ENCODE data around the gene DRP2. TPM values are rescaled to one million over a fixed set of nuclear protein-coding genes. Genes with fewer than 3 reads are reported as not detected.
"Not testable (repeated sequence)": the region's sequence is repeated elsewhere in the genome, so short reads cannot be mapped to it uniquely, and the experiment has no call there.

Gene DRP2, protein sequence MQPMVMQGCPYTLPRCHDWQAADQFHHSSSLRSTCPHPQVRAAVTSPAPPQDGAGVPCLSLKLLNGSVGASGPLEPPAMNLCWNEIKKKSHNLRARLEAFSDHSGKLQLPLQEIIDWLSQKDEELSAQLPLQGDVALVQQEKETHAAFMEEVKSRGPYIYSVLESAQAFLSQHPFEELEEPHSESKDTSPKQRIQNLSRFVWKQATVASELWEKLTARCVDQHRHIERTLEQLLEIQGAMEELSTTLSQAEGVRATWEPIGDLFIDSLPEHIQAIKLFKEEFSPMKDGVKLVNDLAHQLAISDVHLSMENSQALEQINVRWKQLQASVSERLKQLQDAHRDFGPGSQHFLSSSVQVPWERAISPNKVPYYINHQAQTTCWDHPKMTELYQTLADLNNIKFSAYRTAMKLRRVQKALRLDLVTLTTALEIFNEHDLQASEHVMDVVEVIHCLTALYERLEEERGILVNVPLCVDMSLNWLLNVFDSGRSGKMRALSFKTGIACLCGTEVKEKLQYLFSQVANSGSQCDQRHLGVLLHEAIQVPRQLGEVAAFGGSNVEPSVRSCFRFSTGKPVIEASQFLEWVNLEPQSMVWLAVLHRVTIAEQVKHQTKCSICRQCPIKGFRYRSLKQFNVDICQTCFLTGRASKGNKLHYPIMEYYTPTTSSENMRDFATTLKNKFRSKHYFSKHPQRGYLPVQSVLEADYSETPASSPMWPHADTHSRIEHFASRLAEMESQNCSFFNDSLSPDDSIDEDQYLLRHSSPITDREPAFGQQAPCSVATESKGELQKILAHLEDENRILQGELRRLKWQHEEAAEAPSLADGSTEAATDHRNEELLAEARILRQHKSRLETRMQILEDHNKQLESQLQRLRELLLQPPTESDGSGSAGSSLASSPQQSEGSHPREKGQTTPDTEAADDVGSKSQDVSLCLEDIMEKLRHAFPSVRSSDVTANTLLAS
- total RNA-seq (under 1 TPM in 1 of 2 experiments, not detected in 1; 0.08 TPM), polyA plus RNA-seq (under 1 TPM in 1 of 2 donors, not detected in 1; 0.13 TPM)

DNA sequence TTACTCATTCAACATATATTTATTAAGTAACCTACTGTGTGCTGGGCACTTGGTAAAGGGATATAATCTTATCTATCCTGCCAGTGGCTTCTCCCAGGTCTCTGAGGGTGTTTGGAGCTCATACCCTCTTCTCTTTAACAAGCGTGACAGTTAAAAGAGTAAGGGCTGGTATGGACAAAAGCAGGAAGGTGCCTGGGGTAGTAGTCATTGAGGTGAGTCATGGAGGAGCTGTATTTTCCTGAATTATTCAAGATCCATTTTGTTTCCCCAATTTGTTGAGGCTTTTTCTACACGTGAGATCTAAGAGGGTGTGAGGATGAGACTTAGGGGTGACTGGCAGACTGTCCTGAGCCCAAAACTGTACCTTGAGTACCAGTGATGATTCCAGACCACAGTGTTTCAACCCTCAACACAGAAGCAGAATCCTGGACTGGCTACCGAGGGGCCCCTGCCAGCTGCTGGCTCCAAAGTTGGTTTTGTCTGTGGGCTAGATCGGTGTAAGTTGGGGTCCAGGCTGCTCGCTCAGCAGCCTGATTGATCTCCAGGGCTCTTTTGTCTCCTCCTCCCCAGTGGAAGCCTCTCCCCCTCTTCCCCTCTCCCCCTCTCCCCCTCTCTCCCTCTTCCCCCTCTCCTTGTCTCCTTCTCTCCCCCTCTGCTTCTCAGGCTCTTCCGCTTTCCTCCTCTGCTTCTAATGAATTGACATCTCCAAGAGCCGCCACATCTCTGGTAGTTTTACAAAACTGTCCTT is at the start of gene DRP2:
Gene DRP2, plus strand, starts transcription at position 671 of the 748 bp plus-strand sequence. CDS start 11,862 bp downstream, outside the sequence.
- peak within 1 kb of the TSS in 5 of 7 donors; percentile 13 to 73 (median 59) for H3K27ac Mint-ChIP-seq
- ChIA-PET POLR2A (ENCODE audit: partially characterized antibody) (no interaction called here), CTCF (ENCODE audit: partially characterized antibody) (interaction anchor here (0.6 kb wide), 1 partner anchor 8 kb away, joined by 3 read pairs; no protein-coding TSS in a partner anchor)
- Histone ChIP-seq H3K27me3 (ENCODE audit: insufficient read depth, low read length) (no peaks in the 10 kb centered on the region), H3K36me3 (ENCODE audit: insufficient read depth, low read length) (no peaks in the 10 kb centered on the region), H3K9me3 (ENCODE audit: control insufficient read depth in 1 of 2, low read length in 2 of 2) (no peaks in the 10 kb centered on the region), H3K27ac (ENCODE audit: low read depth, low read length) (no peak within 1 kb of the TSS), H3K4me1 (ENCODE audit: insufficient read depth, low read length) (no peaks in the 10 kb centered on the region), H3K4me3 (ENCODE audit: low read length in 2 of 2) (no peak within 1 kb of the TSS)
- peaks cover 0 to 1% (median 0%) of the 10 kb centered on the region in 8 donors for H3K9me3 Mint-ChIP-seq
- H3K27me3 Mint-ChIP-seq, result no peaks in the 10 kb centered on the region
- H3K36me3 Mint-ChIP-seq, result no peaks in the 10 kb centered on the region
- H3K4me1 Mint-ChIP-seq, result peaks cover 3 to 17% (median 9%) of the 10 kb centered on the region in 4 donors
- no peak for DNase-seq
- peak within 1 kb of the TSS in 7 of 8 donors; percentile 10 to 84 (median 52) for H3K4me3 Mint-ChIP-seq
- intact Hi-C loops (cut with micrococcal nuclease), result no loop called here

DNA sequence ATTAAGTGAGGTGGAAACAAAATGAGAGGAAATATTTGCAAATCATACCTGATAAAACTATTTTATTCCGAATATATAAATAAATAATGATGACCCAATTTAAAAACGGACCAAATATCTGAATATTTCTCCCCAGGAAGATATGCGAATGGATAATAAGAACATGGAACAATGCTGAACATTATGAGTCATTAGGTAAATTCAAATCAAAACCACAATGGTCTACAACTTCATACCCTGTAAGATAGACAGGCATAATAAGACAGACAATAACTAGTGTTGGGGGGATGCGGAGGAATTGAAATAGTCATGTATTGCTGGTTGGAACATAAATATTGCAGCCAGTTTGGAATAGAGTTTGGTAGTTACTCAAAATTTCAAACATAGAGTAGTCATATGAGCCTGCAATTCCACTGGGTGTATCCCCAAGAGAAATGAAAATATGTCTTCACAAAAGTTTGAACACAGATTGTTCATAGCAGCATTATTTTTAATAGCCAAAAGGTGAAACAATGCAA is 47.6 kb upstream of the DRP2 start:
- no peaks in the 10 kb centered on the region for H3K36me3 ChIP-seq (ENCODE audit: insufficient read depth, low read length)
- H3K9me3 Mint-ChIP-seq, result no peaks in the 10 kb centered on the region
- no peak overlapping the region for H3K27ac ChIP-seq (ENCODE audit: low read depth, low read length)
- H3K27me3 ChIP-seq (ENCODE audit: insufficient read depth, low read length), result no peaks in the 10 kb centered on the region
- ChIA-PET CTCF (ENCODE audit: partially characterized antibody) (no interaction called here), POLR2A (ENCODE audit: partially characterized antibody) (no interaction called here)
- H3K4me3 ChIP-seq (ENCODE audit: low read length in 2 of 2), result no peak overlapping the region
- intact Hi-C loops (cut with micrococcal nuclease), result no loop called here
- H3K27me3 Mint-ChIP-seq, result no peaks in the 10 kb centered on the region
- no peaks in the 10 kb centered on the region for H3K36me3 Mint-ChIP-seq
- H3K4me1 Mint-ChIP-seq, result no peaks in the 10 kb centered on the region
- H3K27ac Mint-ChIP-seq, result no peak overlapping the region
- no peak for DNase-seq
- H3K4me1 ChIP-seq (ENCODE audit: insufficient read depth, low read length), result no peaks in the 10 kb centered on the region
- H3K9me3 ChIP-seq (ENCODE audit: control insufficient read depth in 1 of 2, low read length in 2 of 2), result no peaks in the 10 kb centered on the region
- H3K4me3 Mint-ChIP-seq, result no peak overlapping the region

DNA sequence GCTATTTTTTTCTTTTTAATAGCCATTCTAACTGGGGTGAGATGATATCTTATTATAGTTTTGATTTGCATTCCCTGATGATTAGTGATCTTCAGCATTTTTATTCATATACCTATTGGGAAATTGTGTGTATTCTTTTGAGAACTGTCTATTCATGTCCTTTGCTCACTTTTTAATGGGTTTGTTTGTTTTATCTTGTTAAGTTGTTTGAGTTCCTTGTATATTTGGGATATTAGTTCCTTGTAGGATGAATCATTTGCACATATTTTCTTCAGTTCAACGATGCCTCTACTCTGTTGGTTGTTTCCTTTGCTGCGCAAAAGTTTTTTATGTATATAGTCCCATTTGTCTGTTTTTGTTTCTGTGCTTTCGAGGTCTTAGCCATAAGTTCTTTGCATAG is 43.1 kb upstream of the DRP2 start:
- Mint-ChIP-seq H3K27me3 (no peaks in the 10 kb centered on the region), H3K4me3 (no peak overlapping the region)

DNA sequence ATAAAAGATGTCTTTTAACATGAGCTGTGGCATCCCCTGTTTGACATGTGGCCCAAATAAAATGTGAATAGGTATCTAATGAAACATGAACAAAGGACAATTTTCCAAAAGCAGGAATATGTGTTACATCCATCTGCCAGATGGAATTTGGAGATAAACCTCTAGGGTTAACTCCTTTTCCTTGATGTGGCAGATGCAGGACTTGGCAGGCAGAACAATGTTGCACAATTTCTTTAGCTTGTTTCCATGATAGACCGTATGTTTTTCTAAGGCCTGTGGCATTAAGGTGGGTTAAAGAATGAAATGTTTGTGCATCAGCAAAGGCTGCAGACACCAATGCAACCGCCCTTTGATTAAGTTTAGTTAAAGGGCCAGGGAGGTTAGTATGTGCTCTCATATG is 34.7 kb upstream of the DRP2 start:
- intact Hi-C loops (cut with micrococcal nuclease), result not testable (repeated sequence)

More for the DNA sequence above, 43.1 kb upstream of the DRP2 start:
- Mint-ChIP-seq H3K36me3 (no peaks in the 10 kb centered on the region), H3K9me3 (no peaks in the 10 kb centered on the region), H3K27ac (peak overlapping the region in 1 of 7 donors; percentile 9), H3K4me1 (no peaks in the 10 kb centered on the region)
- intact Hi-C loops (cut with micrococcal nuclease), result no loop called here
- ChIA-PET POLR2A (ENCODE audit: partially characterized antibody) (no interaction called here), CTCF (ENCODE audit: partially characterized antibody) (no interaction called here)
- Histone ChIP-seq H3K4me3 (ENCODE audit: low read length in 2 of 2) (no peak overlapping the region), H3K9me3 (ENCODE audit: control insufficient read depth in 1 of 2, low read length in 2 of 2) (no peaks in the 10 kb centered on the region), H3K27ac (ENCODE audit: low read depth, low read length) (no peak overlapping the region), H3K27me3 (ENCODE audit: insufficient read depth, low read length) (no peaks in the 10 kb centered on the region), H3K36me3 (ENCODE audit: insufficient read depth, low read length) (no peaks in the 10 kb centered on the region), H3K4me1 (ENCODE audit: insufficient read depth, low read length) (no peaks in the 10 kb centered on the region)
- no peak for DNase-seq

DNA sequence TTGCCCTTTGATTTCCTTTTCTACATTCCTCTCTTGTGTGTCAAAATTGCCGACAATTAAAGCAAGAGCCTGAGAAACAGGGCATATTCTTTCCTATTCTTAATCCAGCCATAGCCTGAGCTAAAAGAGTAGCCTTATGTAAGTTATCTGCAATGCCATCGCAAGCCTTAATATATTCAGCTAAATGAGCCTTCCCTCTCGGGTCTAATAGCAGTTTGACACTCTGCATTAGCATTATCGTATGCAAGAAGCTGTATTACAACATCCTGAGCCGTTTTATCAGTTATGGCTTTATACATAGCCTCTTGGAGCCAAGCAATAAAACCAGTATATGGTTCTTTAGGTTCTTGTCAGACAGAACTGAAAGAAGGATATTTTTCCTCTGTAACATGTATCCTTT is 31.6 kb upstream of the DRP2 start:
- H3K36me3 Mint-ChIP-seq; H3K9me3 Mint-ChIP-seq; H3K27me3 ChIP-seq (ENCODE audit: insufficient read depth, low read length); CTCF ChIA-PET (ENCODE audit: partially characterized antibody); H3K27ac Mint-ChIP-seq; H3K4me1 ChIP-seq (ENCODE audit: insufficient read depth, low read length); H3K4me3 ChIP-seq (ENCODE audit: low read length in 2 of 2); H3K4me1 Mint-ChIP-seq; H3K27me3 Mint-ChIP-seq; H3K36me3 ChIP-seq (ENCODE audit: insufficient read depth, low read length); intact Hi-C loops (cut with micrococcal nuclease); H3K27ac ChIP-seq (ENCODE audit: low read depth, low read length); POLR2A ChIA-PET (ENCODE audit: partially characterized antibody); H3K9me3 ChIP-seq (ENCODE audit: control insufficient read depth in 1 of 2, low read length in 2 of 2); DNase-seq; H3K4me3 Mint-ChIP-seq: not testable (repeated sequence)

More for the DNA sequence above, 34.7 kb upstream of the DRP2 start:
- H3K27ac ChIP-seq (ENCODE audit: low read depth, low read length); H3K4me1 Mint-ChIP-seq; H3K27me3 ChIP-seq (ENCODE audit: insufficient read depth, low read length); H3K36me3 ChIP-seq (ENCODE audit: insufficient read depth, low read length); H3K27me3 Mint-ChIP-seq; H3K36me3 Mint-ChIP-seq; POLR2A ChIA-PET (ENCODE audit: partially characterized antibody); CTCF ChIA-PET (ENCODE audit: partially characterized antibody); H3K9me3 Mint-ChIP-seq; H3K9me3 ChIP-seq (ENCODE audit: control insufficient read depth in 1 of 2, low read length in 2 of 2); H3K4me1 ChIP-seq (ENCODE audit: insufficient read depth, low read length); H3K4me3 Mint-ChIP-seq; H3K27ac Mint-ChIP-seq; DNase-seq; H3K4me3 ChIP-seq (ENCODE audit: low read length in 2 of 2): not testable (repeated sequence)

DNA sequence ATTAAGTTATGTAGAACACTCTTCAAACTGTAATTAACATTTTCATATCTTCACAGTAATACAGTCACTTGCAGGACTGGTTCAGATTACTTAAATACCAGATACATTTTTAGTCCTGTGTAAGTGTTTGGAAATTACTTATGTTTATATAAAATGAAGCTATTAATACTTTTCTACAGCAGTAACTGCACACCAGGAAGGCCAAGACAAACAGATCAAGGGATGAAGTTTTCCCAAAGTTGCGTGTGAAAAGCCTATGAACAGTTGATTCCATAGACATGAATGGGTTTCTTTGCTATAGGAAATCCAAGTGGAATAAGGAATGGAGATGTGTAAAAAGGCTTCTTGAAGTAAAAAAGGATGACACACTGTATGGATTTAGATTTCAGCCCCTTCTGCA is 28.9 kb upstream of the DRP2 start:
- ChIA-PET CTCF (ENCODE audit: partially characterized antibody) (no interaction called here), POLR2A (ENCODE audit: partially characterized antibody) (no interaction called here)
- no peak overlapping the region for H3K4me3 ChIP-seq (ENCODE audit: low read length in 2 of 2)
- Mint-ChIP-seq H3K4me3 (peak overlapping the region in 1 of 8 donors; percentile 27), H3K27me3 (peaks cover 1 to 11% of the 10 kb centered on the region in 2 donors), H3K9me3 (peaks cover 0 to 4% (median 0%) of the 10 kb centered on the region in 8 donors), H3K4me1 (peaks cover 0 to 8% (median 7%) of the 10 kb centered on the region in 4 donors), H3K36me3 (no peaks in the 10 kb centered on the region), H3K27ac (no peak overlapping the region)
- no peaks in the 10 kb centered on the region for H3K27me3 ChIP-seq (ENCODE audit: insufficient read depth, low read length)
- no peaks in the 10 kb centered on the region for H3K4me1 ChIP-seq (ENCODE audit: insufficient read depth, low read length)
- H3K36me3 ChIP-seq (ENCODE audit: insufficient read depth, low read length), result no peaks in the 10 kb centered on the region
- no peak for DNase-seq
- no peak overlapping the region for H3K27ac ChIP-seq (ENCODE audit: low read depth, low read length)
- no peaks in the 10 kb centered on the region for H3K9me3 ChIP-seq (ENCODE audit: control insufficient read depth in 1 of 2, low read length in 2 of 2)
- intact Hi-C loops (cut with micrococcal nuclease), result no loop called here

All from CD4-positive, alpha-beta memory T cell (primary cell).